HepG2 (cell line): ENCODE results near the gene NAA16. TPM values are rescaled to one million over a fixed set of nuclear protein-coding genes. Genes with fewer than 3 reads are reported as not detected.
"Not testable (repeated sequence)": the region's sequence is repeated elsewhere in the genome, so short reads cannot be mapped to it uniquely, and the experiment has no call there.

Experiments used
- ATAC-seq: fragments of 200-7000 bp; cut with Tn5 transposase; 3 replicates; pipeline ENCODE4 v1.9.1; 2020; ENCODE audit warnings: mild to moderate bottlenecking, moderate library complexity
- BruUV-seq: library from RNA; stranded (reverse); fragments of 400-500 nt; replicated peaks from 2 replicates; lab custom pipeline; 2021; lab: Mats Ljungman, UMichigan
- CTCF ChIA-PET: fragments of 300-600 bp; formaldehyde crosslinking; extraction: SDS; loops from one replicate; lab custom pipeline; 2021; ENCODE audit warnings: low total read pairs, inconsistent platforms, low intra/inter-chr PET ratio; lab: Yijun Ruan, JAX
- POLR2A ChIA-PET: fragments of 350-600 bp; sonication (Branson Sonifier 250); formaldehyde crosslinking; loops from one replicate; lab custom pipeline; 2020; ENCODE audit warnings: antibody characterized with exemption, inconsistent platforms; lab: Yijun Ruan, JAX
- DNase-seq: peaks from one replicate; pipeline ENCODE4 v3.0.0-alpha.2; 2015; ENCODE audit warnings: low spot score
- FAIRE-seq: peaks from 3 replicates; lab custom pipeline; 2011; peaks lifted over from hg19 to GRCh38; lab: Jason Lieb, UNC
- H2AFZ ChIP-seq: one replicate; pipeline ENCODE4 v1.6.1; 2011; ENCODE audit warnings: low read length, inconsistent platforms
- H3K27ac ChIP-seq: fragments of 300-600 bp; 3 replicates; pipeline ENCODE4 v1.8.0; 2011; ENCODE audit warnings: mixed run types, mild to moderate bottlenecking, mixed read lengths, low read length, inconsistent platforms; ENCODE audit not compliant: insufficient read depth; ENCODE audit errors: extremely low read length
- H3K27me3 ChIP-seq, 2 experiments: fragments of 200-600 bp in 1 of 2; 2 replicates in 1 of 2; 3 replicates in 1 of 2; pipeline versions ENCODE4 v1.6.0 to v1.8.0; 2011; ENCODE audit warnings: low read length in 2 of 2, mild to moderate bottlenecking in 2 of 2, moderate library complexity in 2 of 2, inconsistent platforms in 1 of 2; ENCODE audit not compliant: insufficient read depth in 2 of 2, control insufficient read depth in 1 of 2
- H3K36me3 ChIP-seq, 2 experiments: fragments of 200-600 bp in 1 of 2; replicated peaks in 1 of 2; 2 replicates in 1 of 2; 3 replicates in 1 of 2; pipeline versions ENCODE4 v1.5.1 to v1.8.0; 2011; ENCODE audit warnings: low read length in 2 of 2, inconsistent platforms in 1 of 2; ENCODE audit not compliant: insufficient read depth in 2 of 2, control insufficient read depth in 1 of 2
- H3K4me1 ChIP-seq: 2 replicates; pipeline ENCODE4 v1.5.1; 2012; ENCODE audit warnings: low read length, inconsistent platforms; ENCODE audit not compliant: insufficient read depth
- H3K4me2 ChIP-seq: 2 replicates; pipeline ENCODE4 v1.6.0; 2011; ENCODE audit warnings: low read depth, low read length, inconsistent platforms
- H3K4me3 ChIP-seq, 3 experiments: fragments of 200-600 bp in 1 of 3; sonication (generic), shearing (Covaris generic) in 1 of 3; replicated peaks in 1 of 3; 2 replicates each; pipeline ENCODE4 v1.5.1; 2011 to 2016; ENCODE audit warnings: low read length in 3 of 3, inconsistent platforms in 2 of 3, low read depth in 2 of 3, mild to moderate bottlenecking in 2 of 3, control low read depth in 1 of 3, mixed read lengths in 1 of 3; ENCODE audit not compliant: insufficient read depth in 1 of 3
- H3K79me2 ChIP-seq: one replicate; pipeline ENCODE4 v1.6.1; 2011; ENCODE audit warnings: low read length, inconsistent platforms; ENCODE audit not compliant: insufficient read depth
- H3K9ac ChIP-seq: 2 replicates; pipeline ENCODE4 v1.6.0; 2011; ENCODE audit warnings: mild to moderate bottlenecking, low read depth, low read length, inconsistent platforms; ENCODE audit not compliant: insufficient read depth
- H3K9me3 ChIP-seq: 2 replicates; pipeline ENCODE4 v1.5.1; 2012; ENCODE audit warnings: mild to moderate bottlenecking, low read length
- H4K20me1 ChIP-seq: 2 replicates; pipeline ENCODE4 v1.6.0; 2011; ENCODE audit warnings: inconsistent platforms, mild to moderate bottlenecking, low read length, moderate library complexity; ENCODE audit not compliant: insufficient read depth
- AKNA ChIP-seq: sonication (generic); formaldehyde crosslinking; IDR thresholded peaks from 2 replicates; pipeline ENCODE4 v1.4.0; 2020; ENCODE audit warnings: missing genetic modification reagents, borderline replicate concordance
- ZNF318 ChIP-seq: sonication (generic); formaldehyde crosslinking; IDR thresholded peaks from 2 replicates; pipeline ENCODE4 v1.4.0; 2020; ENCODE audit warnings: mild to moderate bottlenecking, missing genetic modification reagents
- WGBS: methylation state at CpG from one replicate; pipeline ENCODE4 v1.1.6; 2017; ENCODE audit warnings: low lambda C conversion rate; 5-methylcytosine and 5-hydroxymethylcytosine counted together
- in situ Hi-C: cut with HindIII; loops from 2 replicates; pipeline ENCODE4 v1.10.0; 2017; ENCODE audit warnings: low pct_unique_long_range_greater_than_20kb; ENCODE audit not compliant: extremely low pct_ligation_motif_present
- intact Hi-C: fragments of 100-400 bp; cut with micrococcal nuclease; formaldehyde crosslinking; loops from one replicate; pipeline ENCODE4 v1.10.0; 2022; ENCODE audit not compliant: unreplicated experiment
- polyA plus RNA-seq, 8 experiments: library from polyadenylated mRNA; depleted of rRNA in 3 of 8; stranded (reverse) in 7 of 8; unstranded in 1 of 8; fragments of >200 nt; fragmentation: Illumina TruSeq in 4 of 8; extraction: Trizol in 4 of 8; gene quantifications; 2 replicates each; pipeline versions ENCODE4 v1.2.1 to v1.2.3, GENCODE V29; 2011 to 2016; ENCODE audit warnings: low read depth in 4 of 8, missing spikeins in 1 of 8, mixed read lengths in 1 of 8; ENCODE audit not compliant: insufficient read depth in 1 of 8
- total RNA-seq, 5 experiments: library from RNA; depleted of rRNA; stranded (reverse); fragments of >200 nt; fragmentation: Illumina TruSeq; extraction: Trizol; gene quantifications; 2 replicates each; pipeline ENCODE4 v1.2.3, GENCODE V29; 2016; ENCODE audit warnings: low read depth in 1 of 5

NAA16 gene
- total and polyA plus RNA-seq, 2 of the 13 experiments (the other 11 are each of a cell fraction or from before 2014, with no cell fraction given) = 9.2 to 15.1 TPM

- H3K9ac ChIP-seq = no peak overlapping the region
- H3K4me2 ChIP-seq = no peak overlapping the region
- H3K4me3 ChIP-seq = no peak overlapping the region
- no peak overlapping the region for H2AFZ ChIP-seq
- H3K79me2 ChIP-seq = peaks cover 2% of the 10 kb centered on the region
- intact Hi-C loops (loop anchor here (5.0 kb wide), 2 partner anchors 408 to 758 kb away; no protein-coding TSS in a partner anchor), in situ Hi-C loops (no loop called here)
- ATAC-seq (no peak), DNase-seq (no peak), FAIRE-seq (no peak)
- BruUV-seq = no TSS peak
- H3K4me1 ChIP-seq = peaks cover 20% of the 10 kb centered on the region
- TF ChIP-seq AKNA (CRISPR knock-in tag) = no peak
- no peak for TF ChIP-seq ZNF318 (CRISPR knock-in tag)
- ChIA-PET CTCF (no interaction called here), POLR2A (no interaction called here)
- no peak overlapping the region for H3K27ac ChIP-seq
- H3K27me3 ChIP-seq = no peaks in the 10 kb centered on the region
- 78% methylated on average over 5 of the region's 5 CpGs for WGBS
- no peaks in the 10 kb centered on the region for H3K9me3 ChIP-seq
- H3K36me3 ChIP-seq = peaks cover 8 to 26% of the 10 kb centered on the region in 2 experiments
- no peaks in the 10 kb centered on the region for H4K20me1 ChIP-seq
These were observed 43.3 kb downstream of the NAA16 start for GRCh38 chr13:41354416-41354815.

DNA sequence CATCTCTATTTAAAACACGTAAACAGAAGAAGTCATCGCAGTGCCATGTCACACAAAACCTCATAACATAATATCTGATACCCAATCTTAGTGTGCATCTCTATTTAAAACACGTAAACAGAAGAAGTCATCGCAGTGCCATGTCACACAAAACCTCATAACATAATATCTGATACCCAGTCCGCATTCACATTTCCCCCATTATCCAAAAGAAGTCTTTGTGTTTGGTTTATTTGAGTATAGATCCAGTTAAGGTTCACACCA is 45.2 kb downstream of the NAA16 start:
- H3K9ac ChIP-seq, ATAC-seq, DNase-seq, in situ Hi-C loops, H2AFZ ChIP-seq, H3K27me3 ChIP-seq, H3K79me2 ChIP-seq, H3K9me3 ChIP-seq, FAIRE-seq, CTCF ChIA-PET, POLR2A ChIA-PET, H4K20me1 ChIP-seq, H3K4me2 ChIP-seq, BruUV-seq, H3K27ac ChIP-seq, intact Hi-C loops, H3K4me3 ChIP-seq: not testable (repeated sequence)
- WGBS = 95% methylated on average over 5 of the region's 5 CpGs
- Histone ChIP-seq H3K4me1 (peaks cover 25% of the 10 kb centered on the region), H3K36me3 (peaks cover 12 to 32% of the 10 kb centered on the region in 2 experiments)
